ENCODE data around the gene KIF25.
"Not testable (repeated sequence)": the region's sequence is repeated elsewhere in the genome, so short reads cannot be mapped to it uniquely, and the experiment has no call there.

KIF25 gene

GRCh38 chr6:167996424-167997199 is 859 bp upstream of the KIF25 start:
- no peak for DNase-seq

- DNase-seq: no peak
Measured at GRCh38 chr6:167998215-167998614, 744 bp downstream of the KIF25 start.

- DNase-seq: no peak
Measured at GRCh38 chr6:168000198-168001028, 2.9 kb downstream of the KIF25 start.

- DNase-seq: no peak
Measured at GRCh38 chr6:168001029-168001332, 3.5 kb downstream of the KIF25 start.

GRCh38 chr6:168001514-168001913 is 4.0 kb downstream of the KIF25 start:
- not testable (repeated sequence) for DNase-seq

GRCh38 chr6:168002804-168003203 is 5.3 kb downstream of the KIF25 start:
- no peak for DNase-seq

- DNase-seq: no peak
Measured at GRCh38 chr6:168004023-168004422, 6.6 kb downstream of the KIF25 start.

- DNase-seq: no peak
Measured at GRCh38 chr6:168004945-168005344, 7.5 kb downstream of the KIF25 start.

- no peak for DNase-seq
Measured at GRCh38 chr6:168005796-168006195, 8.3 kb downstream of the KIF25 start.

GRCh38 chr6:168007592-168008338 is 10.3 kb downstream of the KIF25 start:
- DNase-seq: peak; percentile 85

- DNase-seq: no peak
Measured at GRCh38 chr6:168009331-168009730, 11.9 kb downstream of the KIF25 start.

- no peak for DNase-seq
Measured at GRCh38 chr6:168011291-168011690, 13.8 kb downstream of the KIF25 start.

GRCh38 chr6:168012431-168013249 is 15.2 kb downstream of the KIF25 start:
- DNase-seq: no peak

GRCh38 chr6:168013250-168013915 is 15.9 kb downstream of the KIF25 start:
- DNase-seq: no peak

GRCh38 chr6:168014428-168014827 is 17.0 kb downstream of the KIF25 start:
- DNase-seq: no peak

- DNase-seq: no peak
Measured at GRCh38 chr6:168015009-168015408, 17.5 kb downstream of the KIF25 start.

- DNase-seq: no peak
Measured at GRCh38 chr6:168015482-168016175, 18.2 kb downstream of the KIF25 start.

- DNase-seq: no peak
Measured at GRCh38 chr6:168016176-168016620, 18.7 kb downstream of the KIF25 start.

- DNase-seq: no peak
Measured at GRCh38 chr6:168016721-168017525, 19.5 kb downstream of the KIF25 start.

- no peak for DNase-seq
Measured at GRCh38 chr6:168017629-168018028, 20.2 kb downstream of the KIF25 start.

Data from T1000 (cell line).